ENCODE measurements around the gene ATP5PO.
"Not testable (repeated sequence)": the region's sequence is repeated elsewhere in the genome, so short reads cannot be mapped to it uniquely, and the experiment has no call there.

The ATP5PO gene

DNA sequence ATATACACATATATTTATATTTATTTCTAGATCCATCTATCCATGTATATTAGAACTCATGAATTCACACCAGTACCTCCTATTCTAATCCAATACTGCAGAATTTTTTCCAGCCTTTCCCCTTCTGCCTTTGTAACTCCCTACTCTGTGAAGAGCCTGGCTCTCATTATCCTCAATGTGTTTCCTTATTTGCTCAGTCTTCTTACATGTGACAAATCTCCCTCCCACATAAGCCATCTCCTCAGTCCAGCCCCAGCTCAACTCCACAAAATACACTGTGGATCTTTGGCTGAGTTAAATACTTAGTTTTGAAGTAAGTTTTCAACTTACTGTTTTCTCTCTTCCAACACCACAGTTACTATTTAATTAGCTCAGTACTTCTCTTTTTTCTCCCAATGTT, 45.7 kb downstream of the ATP5PO start:
- no peak for DNase-seq (ENCODE audit: low read depth, low spot score)

DNA sequence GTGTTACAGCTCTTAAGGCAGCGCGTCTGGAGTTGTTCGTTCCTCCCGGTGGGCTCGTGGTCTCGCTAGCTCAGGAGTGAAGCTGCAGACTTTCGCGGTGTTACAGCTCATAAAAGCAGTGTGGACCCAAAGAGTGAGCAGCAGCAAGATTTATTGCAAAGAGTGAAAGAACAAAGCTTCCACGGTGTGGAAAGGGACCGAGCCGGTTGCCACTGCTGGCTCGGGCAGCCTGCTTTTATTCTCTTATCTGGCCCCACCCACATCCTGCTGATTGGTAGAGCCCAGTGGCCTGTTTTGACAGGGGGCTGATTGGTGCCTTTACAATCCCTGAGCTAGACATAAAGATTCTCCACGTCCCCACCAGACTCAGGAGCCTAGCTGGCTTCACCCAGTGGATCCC, 47.7 kb downstream of the ATP5PO start:
- not testable (repeated sequence) for DNase-seq (ENCODE audit: low read depth, low spot score)

DNA sequence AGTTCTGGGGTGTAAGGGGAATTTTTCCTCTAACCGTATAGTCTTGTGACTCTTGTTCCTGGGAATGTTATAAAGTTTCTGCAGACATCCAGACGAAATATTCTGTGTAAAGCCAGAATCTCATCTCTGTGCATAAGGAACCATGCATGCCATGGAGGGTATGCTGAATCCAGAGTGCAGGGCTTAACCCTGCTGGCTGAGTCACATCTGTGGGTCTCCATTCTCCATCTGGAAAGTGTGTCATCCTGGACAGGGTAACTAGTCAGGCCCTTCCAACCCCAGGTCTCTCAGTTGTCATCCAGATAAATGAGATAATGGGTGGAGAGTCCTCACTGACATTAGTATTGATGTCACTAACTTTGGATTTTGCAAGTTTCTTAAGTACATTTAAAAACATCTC, 48.8 kb downstream of the ATP5PO start:
- no peak for DNase-seq (ENCODE audit: low read depth, low spot score)

DNA sequence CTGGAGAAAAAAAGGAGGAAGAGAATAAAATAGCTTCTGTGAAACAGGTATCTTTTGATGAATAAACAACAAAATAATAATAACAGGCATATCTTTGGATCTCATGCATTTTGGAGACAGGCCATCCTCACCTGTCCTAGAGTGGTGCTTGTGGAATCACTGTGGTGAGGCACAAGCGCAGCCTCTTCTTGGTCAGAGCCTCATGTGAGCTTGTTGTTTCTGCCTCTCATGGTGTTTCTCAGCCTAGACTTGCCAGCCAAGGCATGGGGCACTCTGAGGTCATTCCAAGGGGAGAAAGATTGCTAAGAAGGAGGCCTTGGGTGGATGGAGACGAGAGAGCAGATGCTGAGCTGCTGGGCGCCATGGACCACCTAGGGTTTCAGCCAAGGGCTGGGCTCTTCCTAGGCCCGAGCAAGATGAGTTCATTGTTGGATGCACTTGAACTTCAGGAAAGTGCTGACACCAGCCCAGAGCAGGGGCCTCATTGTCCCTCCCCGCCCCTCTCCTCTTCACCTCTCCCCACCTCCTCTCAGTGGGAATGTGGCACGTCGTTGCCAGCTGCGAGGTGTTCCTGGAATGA, 49.5 kb downstream of the ATP5PO start:
- no peak for DNase-seq (ENCODE audit: low read depth, low spot score)

DNA sequence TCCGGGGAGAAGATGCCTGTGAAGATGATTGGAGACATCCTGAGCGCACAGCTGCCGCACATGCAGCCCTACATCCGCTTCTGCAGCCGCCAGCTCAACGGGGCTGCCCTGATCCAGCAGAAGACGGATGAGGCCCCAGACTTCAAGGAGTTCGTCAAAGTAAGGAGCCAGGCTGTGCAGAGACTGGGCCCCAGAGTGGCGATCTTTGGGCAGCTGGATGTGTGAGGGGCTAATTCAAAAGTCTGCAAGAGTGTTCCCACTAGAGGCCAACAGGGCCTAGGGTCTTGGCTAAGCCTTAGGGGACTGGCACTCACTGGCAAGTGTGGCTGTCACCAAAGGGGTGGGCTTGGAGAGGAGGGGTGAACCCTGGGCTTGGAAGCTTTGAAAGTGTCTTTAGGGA, 50.4 kb downstream of the ATP5PO start:
- no peak for DNase-seq (ENCODE audit: low read depth, low spot score)

DNA sequence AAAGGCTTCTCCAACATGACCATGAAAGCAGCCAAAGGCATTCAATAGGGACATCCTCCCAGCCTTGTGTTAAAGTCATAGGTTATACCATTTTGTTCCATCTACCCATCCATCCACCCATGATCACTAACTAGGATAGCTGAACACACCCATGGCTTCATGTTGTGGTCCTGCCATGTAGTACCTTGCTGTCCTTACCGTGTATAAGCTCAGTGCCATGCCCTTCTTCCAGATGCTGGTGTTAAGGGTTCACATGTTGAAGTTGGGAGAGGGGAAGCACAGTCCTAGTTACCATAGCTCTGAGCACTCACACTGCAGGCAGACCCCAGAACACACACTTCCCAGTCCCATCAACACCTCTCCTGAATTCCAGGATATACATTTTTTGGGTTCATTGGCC, 51.5 kb downstream of the ATP5PO start:
- DNase-seq (ENCODE audit: low read depth, low spot score), result no peak

DNA sequence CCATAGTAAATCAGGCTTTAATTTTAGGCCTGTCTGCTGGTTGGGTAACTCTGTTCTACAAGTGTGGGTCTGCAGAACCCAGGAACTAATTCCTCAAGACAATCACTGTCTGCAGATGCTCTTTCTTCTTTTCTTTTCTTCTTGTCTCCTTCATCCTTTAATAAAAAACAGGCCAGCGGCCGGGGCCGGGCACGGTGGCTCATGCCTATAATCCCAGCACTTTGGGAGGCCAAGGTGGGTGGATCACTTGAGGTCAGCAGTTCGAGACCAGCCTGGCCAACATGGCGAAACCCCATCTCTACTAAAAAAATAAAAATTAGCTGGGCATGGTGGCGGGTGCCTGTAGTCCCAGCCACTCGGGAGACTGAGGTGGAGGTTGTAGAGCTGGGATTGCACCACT, 52.4 kb downstream of the ATP5PO start:
- DNase-seq (ENCODE audit: low read depth, low spot score), result not testable (repeated sequence)

DNA sequence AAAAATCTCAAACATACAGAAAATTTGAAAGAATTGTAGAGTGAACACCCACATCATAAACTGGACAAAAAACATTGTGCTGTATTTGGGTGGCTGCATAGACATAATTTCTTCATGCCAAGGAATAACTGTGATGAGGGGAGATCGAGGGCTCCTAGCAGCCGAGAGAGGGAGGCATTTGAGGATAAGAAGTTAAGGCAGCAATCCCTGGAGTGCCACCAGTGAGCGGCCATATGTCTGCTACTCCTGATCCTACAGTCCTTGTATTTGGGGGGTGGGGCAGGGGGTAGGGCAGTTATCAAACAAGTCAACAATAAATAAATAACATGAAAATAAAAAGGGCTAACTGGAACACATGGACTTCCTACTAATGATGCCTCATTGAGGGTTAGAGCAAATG, 54.5 kb downstream of the ATP5PO start:
- DNase-seq (ENCODE audit: low read depth, low spot score), result no peak

DNA sequence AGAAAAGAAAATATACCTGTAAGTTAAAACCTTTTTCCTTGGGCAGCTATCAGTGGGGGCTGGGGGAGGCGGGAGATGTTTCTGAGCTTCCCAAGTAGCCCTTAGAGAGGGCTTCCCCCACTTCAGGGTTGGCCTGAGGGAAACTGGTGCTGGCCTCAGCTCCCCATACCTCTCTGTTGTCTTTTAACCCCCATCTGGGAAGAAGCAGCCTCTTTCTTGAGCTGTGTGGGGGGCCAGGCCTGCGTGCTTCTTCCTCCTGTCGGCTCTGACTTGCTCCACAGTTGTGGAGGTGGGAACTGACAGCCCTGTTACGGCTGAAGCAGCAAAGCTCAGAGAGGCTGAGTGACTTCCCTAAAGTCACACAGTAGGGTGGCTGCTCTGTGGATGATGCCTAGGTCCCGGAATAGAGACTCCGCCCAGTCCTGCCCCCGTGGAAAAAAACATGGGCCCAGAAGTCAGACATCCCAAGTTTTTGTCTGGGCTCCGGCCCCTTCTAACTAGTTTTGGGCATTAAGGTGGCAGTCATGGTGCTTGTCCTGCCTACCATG, 55.2 kb downstream of the ATP5PO start:
- DNase-seq (ENCODE audit: low read depth, low spot score), result no peak

DNA sequence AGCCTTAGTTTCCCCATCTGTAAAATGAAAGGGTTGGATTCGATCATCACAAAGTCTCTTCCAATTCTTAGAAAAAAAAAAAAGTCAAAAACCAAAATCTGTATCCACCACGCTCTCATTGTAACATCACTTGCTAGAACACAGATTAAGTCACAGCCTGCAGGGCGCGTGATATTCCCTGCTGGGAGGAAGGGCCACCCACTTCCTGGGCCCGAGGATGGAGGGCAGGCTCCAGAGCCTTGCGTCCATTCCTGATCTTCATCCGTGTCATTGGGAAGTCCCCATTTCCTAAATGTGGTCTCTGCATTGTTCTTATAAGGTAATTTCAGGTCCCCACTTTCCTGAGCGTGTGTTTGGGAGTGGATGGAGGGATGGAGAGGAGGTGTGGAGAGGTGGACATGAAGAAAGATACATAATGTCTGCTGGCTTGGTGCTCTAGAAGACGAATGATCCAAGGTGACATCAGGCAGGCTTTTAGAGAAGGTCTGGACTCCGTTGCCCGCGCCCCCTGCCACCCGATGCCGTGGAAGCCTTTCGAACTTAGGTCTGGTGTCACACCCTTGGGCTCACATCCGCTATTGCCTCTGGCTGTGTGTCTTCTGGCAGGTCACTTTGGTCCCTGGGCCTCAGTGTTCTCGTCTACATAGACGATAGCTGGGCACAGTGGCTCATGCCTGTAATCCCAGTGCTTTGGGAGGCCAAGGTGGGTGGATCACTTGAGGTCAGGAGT, 56.1 kb downstream of the ATP5PO start:
- DNase-seq (ENCODE audit: low read depth, low spot score), result no peak

DNA sequence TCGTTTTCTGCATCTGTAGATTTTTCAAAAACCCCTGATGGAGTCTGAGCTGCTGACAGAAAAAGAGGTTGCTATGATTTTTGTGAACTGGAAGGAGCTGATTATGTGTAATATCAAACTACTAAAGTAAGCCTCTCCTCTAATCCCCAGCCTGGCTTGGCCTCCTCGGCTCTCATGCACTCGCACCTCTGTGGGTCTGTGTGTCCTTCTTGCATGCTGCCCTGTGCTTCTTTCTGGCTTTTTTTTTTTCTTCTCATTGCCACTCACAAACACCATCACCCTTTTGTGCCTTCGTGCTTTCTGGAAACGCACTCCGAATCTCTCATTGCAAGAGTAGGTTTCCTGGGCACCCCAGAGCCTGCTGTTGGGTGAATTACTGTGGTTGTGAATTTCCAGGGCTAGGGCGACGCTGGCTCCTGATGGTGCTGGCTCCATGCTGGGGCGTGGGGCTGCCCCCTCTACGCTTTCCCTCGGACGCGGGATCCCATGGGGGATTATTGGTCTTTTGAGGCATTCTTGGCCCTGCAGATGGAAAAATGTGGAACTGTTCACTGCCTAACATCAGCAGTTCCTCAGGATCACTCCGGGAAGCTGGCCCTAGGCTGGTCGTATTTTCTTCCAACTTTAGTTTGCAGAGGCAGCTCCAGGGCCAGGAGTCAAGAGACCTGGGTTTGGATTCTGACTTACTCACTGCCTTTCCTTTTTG, 56.8 kb downstream of the ATP5PO start:
- DNase-seq (ENCODE audit: low read depth, low spot score), result no peak

DNA sequence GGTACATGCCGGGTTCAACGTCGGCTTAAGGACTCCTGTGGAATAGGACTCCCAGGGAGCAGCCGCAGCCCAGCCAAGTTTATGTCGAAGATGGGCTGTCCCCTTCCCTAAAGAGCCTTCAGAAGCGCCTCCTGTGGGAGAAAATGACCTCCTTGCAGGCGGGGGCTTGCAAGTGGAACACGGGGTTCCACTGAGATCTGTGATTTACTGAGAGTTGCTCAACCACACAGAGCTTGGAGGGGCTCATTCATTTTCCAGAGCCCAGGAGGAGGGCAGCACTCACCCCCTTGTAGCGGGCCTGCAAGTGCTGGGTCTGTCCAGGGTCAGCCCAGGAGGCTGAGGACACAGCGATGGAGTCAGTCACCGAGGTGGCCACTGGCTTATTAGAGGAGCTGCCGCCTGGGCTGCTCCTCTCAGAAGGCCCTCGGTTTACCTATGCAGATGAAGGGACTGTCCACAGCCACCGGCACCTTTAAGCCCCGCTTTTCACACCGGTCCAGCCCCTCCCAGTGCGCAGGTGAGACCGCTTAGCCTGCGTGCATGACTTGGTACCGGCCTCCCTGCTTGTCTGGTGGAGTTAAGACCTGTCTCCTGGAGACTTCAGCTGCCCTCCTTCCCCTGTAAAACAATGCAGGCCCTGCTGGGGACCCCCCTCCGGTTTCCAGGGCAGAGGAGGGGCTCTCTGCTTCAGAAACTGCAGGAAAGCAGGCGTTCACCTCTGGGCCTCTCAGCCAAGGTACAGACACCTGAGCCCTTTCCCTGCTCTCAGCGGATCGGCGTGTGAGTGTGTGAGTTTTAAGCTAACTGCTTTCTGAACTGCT, 57.5 kb downstream of the ATP5PO start:
- no peak for DNase-seq (ENCODE audit: low read depth, low spot score)

DNA sequence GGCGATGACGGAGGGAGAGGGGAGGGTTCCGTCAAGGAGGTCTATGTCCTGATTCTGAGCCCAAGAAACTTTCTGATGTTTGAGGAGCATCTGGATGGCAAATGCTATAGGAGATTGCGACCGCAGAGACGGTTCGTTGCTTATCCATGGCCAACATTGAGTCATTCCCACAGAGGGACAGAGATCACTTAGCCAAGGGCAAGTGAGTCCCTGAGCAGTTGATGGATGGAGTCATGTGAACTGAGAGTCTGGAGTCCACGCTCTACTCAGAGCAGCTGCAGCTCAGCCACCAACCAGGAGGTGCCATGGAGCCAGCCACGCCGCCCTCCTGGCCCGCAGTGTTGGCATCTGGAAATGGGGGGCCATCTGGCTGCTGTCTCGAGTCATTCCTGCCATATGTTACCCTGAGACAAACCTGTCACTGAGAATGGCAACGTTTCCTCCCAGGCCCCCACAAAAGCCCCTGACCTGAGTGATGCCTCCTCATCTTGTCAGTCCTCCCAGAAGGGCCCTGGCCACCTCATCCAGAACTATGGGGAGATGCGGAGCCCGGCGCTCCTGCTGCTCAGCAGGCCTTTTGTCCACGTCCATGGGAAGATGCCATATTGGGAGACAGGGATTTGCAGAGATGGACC, 58.6 kb downstream of the ATP5PO start:
- no peak for DNase-seq (ENCODE audit: low read depth, low spot score)

DNA sequence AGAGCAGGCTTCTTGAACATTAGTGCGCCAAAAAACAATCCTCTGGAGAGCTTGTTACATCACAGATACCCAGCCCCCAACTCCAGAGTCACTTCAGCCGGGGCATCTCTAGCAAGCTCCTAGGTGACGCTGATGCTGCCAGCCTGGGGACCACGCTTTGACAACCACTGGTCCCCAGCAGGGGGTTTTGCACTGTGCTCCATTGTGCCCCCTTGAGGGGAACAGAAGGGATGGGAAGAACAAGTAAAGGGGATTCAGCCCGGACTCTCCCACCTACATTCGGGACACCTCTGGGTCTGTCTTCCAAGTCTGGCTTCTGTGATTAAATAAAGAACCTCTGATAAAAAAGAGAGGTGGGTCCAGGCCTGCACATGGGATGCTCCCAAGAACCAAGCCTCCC, 60.4 kb downstream of the ATP5PO start:
- DNase-seq (ENCODE audit: low read depth, low spot score), result no peak

DNA sequence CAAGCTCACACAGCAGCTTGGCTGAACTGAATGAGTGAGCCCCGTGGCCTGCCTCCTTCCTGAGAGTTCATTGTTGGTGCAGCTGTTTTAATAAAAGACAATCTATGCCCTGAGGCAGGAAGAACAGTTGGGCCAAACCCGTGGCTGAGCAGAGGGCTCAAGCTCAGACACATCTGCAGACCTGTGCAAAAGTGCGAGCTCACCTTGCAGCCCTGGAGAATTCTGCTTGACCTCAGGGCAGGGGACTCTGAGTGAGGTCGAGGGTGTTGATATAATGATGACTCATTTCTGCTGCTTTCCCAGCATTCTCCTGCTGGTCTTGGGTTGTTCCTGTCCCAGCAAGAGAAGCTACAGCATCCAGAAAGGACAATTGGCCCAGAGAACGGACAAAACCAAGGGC, 61.0 kb downstream of the ATP5PO start:
- no peak for DNase-seq (ENCODE audit: low read depth, low spot score)

Data from smooth muscle cell of the brain vasculature (primary cell).